Raji (cell line): ENCODE data around the gene TECPR2.

Experiments used
- POLR2A ChIP-seq: IDR thresholded peaks from 2 replicates; pipeline ENCODE4 v1.6.1; 2011; ENCODE audit warnings: low read depth, low read length, control low read depth; ENCODE audit not compliant: insufficient read depth

The TECPR2 gene

GRCh38 chr14:102430212-102430908 is 67.6 kb downstream of the TECPR2 start:
- TF ChIP-seq POLR2A: no peak

- no peak for TF ChIP-seq POLR2A
Measured at GRCh38 chr14:102431751-102432150, 69.0 kb downstream of the TECPR2 start.

- TF ChIP-seq POLR2A: no peak
Measured at GRCh38 chr14:102434647-102435175, 72.0 kb downstream of the TECPR2 start.

- no peak for TF ChIP-seq POLR2A
Measured at GRCh38 chr14:102437997-102438915, 75.5 kb downstream of the TECPR2 start.

- TF ChIP-seq POLR2A: no peak
Measured at GRCh38 chr14:102439556-102439955, 76.8 kb downstream of the TECPR2 start.

GRCh38 chr14:102440392-102440791 is 77.7 kb downstream of the TECPR2 start:
- no peak for TF ChIP-seq POLR2A

- no peak for TF ChIP-seq POLR2A
Measured at GRCh38 chr14:102442241-102443211, 79.8 kb downstream of the TECPR2 start.

GRCh38 chr14:102445066-102445465 is 82.3 kb downstream of the TECPR2 start:
- no peak for TF ChIP-seq POLR2A

GRCh38 chr14:102445641-102446040 is 82.9 kb downstream of the TECPR2 start:
- no peak for TF ChIP-seq POLR2A

GRCh38 chr14:102450206-102451063 is 87.7 kb downstream of the TECPR2 start:
- no peak for TF ChIP-seq POLR2A

- no peak for TF ChIP-seq POLR2A
Measured at GRCh38 chr14:102451064-102451352, 88.3 kb downstream of the TECPR2 start.

- no peak for TF ChIP-seq POLR2A
Measured at GRCh38 chr14:102452302-102452701, 89.6 kb downstream of the TECPR2 start.

GRCh38 chr14:102454711-102455110 is 92.0 kb downstream of the TECPR2 start:
- no peak for TF ChIP-seq POLR2A

GRCh38 chr14:102457509-102457908 is 94.8 kb downstream of the TECPR2 start:
- TF ChIP-seq POLR2A: no peak
